Stomach (tissue), 9 donors: ENCODE results near the gene FFAR4. TPM values are rescaled to one million over a fixed set of nuclear protein-coding genes. Genes with fewer than 3 reads are reported as not detected.

Experiments
- DNase-seq, 2 donors: peaks; one replicate each; pipeline versions ENCODE4 v3.0.0 to v3.0.0-alpha.2; 2013 to 2019
- H3K27ac ChIP-seq, 5 donors: fragments of 200-600 bp in 4 of 5; sonication (generic) in 4 of 5; one replicate each; pipeline ENCODE4 v1.5.1; 2013 to 2019; ENCODE audit warnings: mild to moderate bottlenecking in 1 of 5, moderate library complexity in 1 of 5
- H3K27me3 ChIP-seq, 3 donors: fragments of 200-600 bp; sonication (generic); one replicate each; pipeline ENCODE4 v1.5.1; 2017 to 2019; ENCODE audit warnings: mixed run types in 1 of 3
- H3K36me3 ChIP-seq, 4 donors: fragments of 200-600 bp; sonication (generic); 1 replicate in 3 of 4; 2 replicates in 1 of 4; pipeline ENCODE4 v1.5.1; 2016 to 2019
- H3K4me1 ChIP-seq, 4 donors: fragments of 200-600 bp; sonication (generic); one replicate each; pipeline ENCODE4 v1.5.1; 2016 to 2019
- H3K4me3 ChIP-seq, 4 donors: fragments of 200-600 bp; sonication (generic) in 3 of 4; one replicate each; pipeline ENCODE4 v1.5.1; 2016 to 2019; ENCODE audit warnings: mild to moderate bottlenecking in 1 of 4
- H3K9me3 ChIP-seq, 4 donors: fragments of 200-600 bp; sonication (generic); one replicate each; pipeline ENCODE4 v1.5.1; 2016 to 2019
- EP300 ChIP-seq: sonication (generic); formaldehyde crosslinking; IDR thresholded peaks from one replicate; pipeline ENCODE4 v1.6.1; 2017; ENCODE audit warnings: antibody characterized with exemption
- POLR2A ChIP-seq, 4 donors: fragments of 450-650 bp; IDR thresholded peaks; one replicate each; pipeline ENCODE4 v1.6.1; 2016; ENCODE audit warnings: antibody characterized with exemption in 4 of 4, control low read depth in 2 of 4, mild to moderate bottlenecking in 1 of 4, moderate library complexity in 1 of 4
- POLR2AphosphoS5 ChIP-seq, 3 donors: sonication (generic); formaldehyde crosslinking; IDR thresholded peaks; one replicate each; pipeline ENCODE4 v1.6.1; 2016; ENCODE audit warnings: antibody characterized with exemption in 3 of 3
- WGBS, 5 donors: extraction: QIAGEN DNeasy Blood & Tissue Kit in 3 of 5; methylation state at CpG; one replicate each; pipeline versions ENCODE4 v1.1.5 to v1.1.7; 2013 to 2018; 5-methylcytosine and 5-hydroxymethylcytosine counted together
- intact Hi-C: fragments of 100-400 bp; cut with DNase I; formaldehyde crosslinking; loops from one replicate; pipeline ENCODE4 v1.15.1; 2023; ENCODE audit warnings: low total_unique reads
- polyA plus RNA-seq, 3 donors: library from polyadenylated mRNA; stranded (reverse); fragments of 200-250 nt; gene quantifications; one replicate each; pipeline ENCODE4 v1.2.3, GENCODE V29; 2013
- total RNA-seq, 5 donors: library from RNA; depleted of rRNA; stranded (reverse); fragments of >200 nt; gene quantifications; one replicate each; pipeline versions ENCODE4 v1.1.0 to v1.2.3, GENCODE V29; 2014 to 2016
- TF ChIP-seq, protein P1 (sequence below), 7 experiments: fragments of 450-650 bp in 4 of 7; fragments of 200-600 bp in 3 of 7; sonication (generic) in 3 of 7; IDR thresholded peaks; one replicate each; pipeline ENCODE4 v1.5.1; 2016 to 2019; ENCODE audit warnings: antibody characterized with exemption in 7 of 7, control low read depth in 2 of 7, mild to moderate bottlenecking in 1 of 7
- donor health status: healthy with polysubstance abuse.
- donor health status: Bipolar disorder and iron deficiency.
- donor health status: healthy.

Gene FFAR4
- total and polyA plus RNA-seq, 8 donors, result 0.08 to 2.0 (median 0.96) TPM; not detected in 4

DNA sequence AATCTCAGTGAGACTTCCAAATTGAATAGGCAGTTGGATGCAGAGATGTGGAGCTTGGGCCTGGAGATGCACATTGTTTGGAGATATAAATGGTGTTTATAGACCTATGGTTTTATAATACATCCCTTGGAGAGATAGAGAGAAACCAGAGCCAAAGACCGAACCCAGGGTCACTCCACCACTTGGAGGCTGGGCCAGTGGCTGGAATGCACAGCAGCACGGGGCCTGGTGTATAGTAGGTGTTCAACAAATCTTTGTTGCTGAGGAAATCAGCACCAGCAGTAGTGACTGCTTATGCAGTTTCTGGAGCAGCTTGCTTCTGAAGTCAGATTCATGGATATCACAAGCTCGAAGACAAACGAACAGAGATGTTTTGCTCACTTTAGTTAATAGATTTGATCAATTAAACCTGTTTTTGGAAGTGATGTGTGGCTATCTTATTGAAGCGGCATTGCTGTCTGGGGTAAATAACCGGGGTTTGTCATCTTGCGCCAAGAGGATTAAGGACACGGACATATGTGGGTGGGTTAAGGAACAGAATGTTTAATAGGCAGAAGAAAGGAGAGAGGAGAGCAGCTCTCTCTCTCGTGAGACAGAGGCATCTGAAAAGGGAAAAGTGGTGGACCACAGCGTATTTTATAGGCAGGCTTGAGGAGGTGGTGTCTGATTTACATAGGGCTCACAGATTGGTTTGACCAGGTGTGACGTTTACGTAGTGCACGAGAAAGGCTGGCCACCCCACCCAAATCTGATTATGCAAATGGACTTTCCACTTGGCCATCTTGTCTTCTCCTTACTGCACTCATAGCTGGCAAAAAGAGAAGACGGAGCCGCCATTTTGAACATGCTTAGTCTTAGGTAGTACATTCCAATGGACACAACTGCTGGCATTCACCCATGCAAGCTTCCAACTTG, 23.4 kb downstream of the FFAR4 start:
- intact Hi-C loops, result no loop called here
- 83 to 90% (median 88%) methylated on average over 15 of the region's 15 CpGs for WGBS, 5 donors

DNA sequence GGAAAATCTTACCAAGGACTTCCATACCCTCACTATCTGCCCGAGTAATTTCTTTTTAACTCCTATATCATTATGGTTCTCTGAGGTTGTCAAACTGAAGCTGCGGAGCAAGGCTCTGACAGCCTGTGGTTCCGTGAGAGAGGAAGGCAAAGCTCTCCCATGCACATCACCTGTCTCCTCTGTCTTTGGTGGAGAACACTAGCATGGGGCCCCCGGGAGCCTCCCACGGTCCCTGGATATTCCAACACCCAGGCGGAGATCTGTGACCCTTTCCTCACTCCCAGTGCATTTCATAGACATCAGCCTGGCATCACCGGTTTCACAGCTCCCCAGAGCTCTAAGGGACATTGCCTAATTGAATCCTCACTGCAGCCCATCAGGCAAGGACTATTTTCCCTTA, 24.2 kb downstream of the FFAR4 start:
- H3K27ac ChIP-seq, result no peak overlapping the region

More for the DNA sequence above, 23.4 kb downstream of the FFAR4 start:
- DNase-seq, result no peak
- H3K36me3 ChIP-seq, result no peaks in the 10 kb centered on the region
- H3K4me1 ChIP-seq, result peaks cover 0 to 7% (median 3%) of the 10 kb centered on the region in 4 donors
- H3K27ac ChIP-seq, result no peak overlapping the region
- TF ChIP-seq POLR2A (IDR thresholded peaks at IDR 0.05), result no peak
- no peak for TF ChIP-seq POLR2AphosphoS5 (IDR thresholded peaks at IDR 0.05)
- TF ChIP-seq, protein P1, sequence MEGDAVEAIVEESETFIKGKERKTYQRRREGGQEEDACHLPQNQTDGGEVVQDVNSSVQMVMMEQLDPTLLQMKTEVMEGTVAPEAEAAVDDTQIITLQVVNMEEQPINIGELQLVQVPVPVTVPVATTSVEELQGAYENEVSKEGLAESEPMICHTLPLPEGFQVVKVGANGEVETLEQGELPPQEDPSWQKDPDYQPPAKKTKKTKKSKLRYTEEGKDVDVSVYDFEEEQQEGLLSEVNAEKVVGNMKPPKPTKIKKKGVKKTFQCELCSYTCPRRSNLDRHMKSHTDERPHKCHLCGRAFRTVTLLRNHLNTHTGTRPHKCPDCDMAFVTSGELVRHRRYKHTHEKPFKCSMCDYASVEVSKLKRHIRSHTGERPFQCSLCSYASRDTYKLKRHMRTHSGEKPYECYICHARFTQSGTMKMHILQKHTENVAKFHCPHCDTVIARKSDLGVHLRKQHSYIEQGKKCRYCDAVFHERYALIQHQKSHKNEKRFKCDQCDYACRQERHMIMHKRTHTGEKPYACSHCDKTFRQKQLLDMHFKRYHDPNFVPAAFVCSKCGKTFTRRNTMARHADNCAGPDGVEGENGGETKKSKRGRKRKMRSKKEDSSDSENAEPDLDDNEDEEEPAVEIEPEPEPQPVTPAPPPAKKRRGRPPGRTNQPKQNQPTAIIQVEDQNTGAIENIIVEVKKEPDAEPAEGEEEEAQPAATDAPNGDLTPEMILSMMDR (IDR thresholded peaks at IDR 0.05), result no peak
- TF ChIP-seq EP300, result no peak
- H3K9me3 ChIP-seq, result no peaks in the 10 kb centered on the region
- peaks cover 0 to 5% (median 0%) of the 10 kb centered on the region in 3 donors for H3K27me3 ChIP-seq
- H3K4me3 ChIP-seq, result no peak overlapping the region

DNA sequence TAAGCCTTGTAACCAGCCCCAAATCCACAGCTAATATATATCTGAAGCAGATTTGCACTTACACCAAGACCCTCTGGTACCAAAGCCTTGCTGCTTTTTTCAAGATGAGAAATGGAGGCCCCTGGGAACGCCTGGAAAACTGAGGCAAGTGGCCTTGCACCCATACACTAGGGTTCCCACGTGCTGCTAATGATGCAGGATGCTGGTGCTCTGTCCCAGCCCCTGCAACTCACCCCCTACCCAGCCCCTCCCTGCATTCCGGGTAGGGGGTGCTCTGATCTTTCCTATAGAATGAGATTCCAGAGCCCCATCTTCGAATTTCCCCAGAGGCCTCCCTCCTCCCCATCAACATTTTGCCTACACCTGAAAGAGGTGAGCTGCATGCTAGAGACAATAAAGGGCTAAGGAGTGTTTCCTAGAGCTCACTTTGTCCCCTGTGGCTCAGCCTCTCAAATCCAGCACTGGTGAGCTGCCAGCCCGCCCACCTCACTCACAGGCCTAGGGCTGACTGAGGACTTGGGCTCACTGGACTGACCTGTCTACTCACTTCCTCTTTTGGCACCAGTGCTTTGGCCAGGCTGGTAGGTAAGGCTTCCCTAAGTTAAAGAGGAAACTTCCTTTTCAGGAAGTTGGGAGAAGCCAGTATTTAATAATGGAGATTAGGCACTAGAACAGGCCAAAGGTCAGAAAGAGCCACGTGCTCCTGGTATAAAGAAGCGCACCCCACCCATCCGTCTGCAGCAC, 24.8 kb downstream of the FFAR4 start:
- Histone ChIP-seq H3K27me3 (peaks cover 0 to 5% (median 0%) of the 10 kb centered on the region in 3 donors), H3K27ac (no peak overlapping the region), H3K9me3 (no peaks in the 10 kb centered on the region), H3K4me1 (peaks cover 0 to 7% (median 3%) of the 10 kb centered on the region in 4 donors), H3K4me3 (no peak overlapping the region), H3K36me3 (no peaks in the 10 kb centered on the region)
- WGBS, 5 donors, result 51 to 62% (median 55%) methylated on average over 8 of the region's 8 CpGs
- peak in 1 of 2 donors; percentile 51 for DNase-seq
- intact Hi-C loops, result no loop called here
- TF ChIP-seq EP300, result no peak
- TF ChIP-seq POLR2AphosphoS5 (IDR thresholded peaks at IDR 0.05), result peak in 2 of 3 donors; percentile 18 to 26

More for the DNA sequence above, 24.2 kb downstream of the FFAR4 start:
- intact Hi-C loops, result no loop called here
- no peak for TF ChIP-seq POLR2A (IDR thresholded peaks at IDR 0.05)
- TF ChIP-seq, protein P1 (IDR thresholded peaks at IDR 0.05), result no peak
- no peak for TF ChIP-seq POLR2AphosphoS5 (IDR thresholded peaks at IDR 0.05)
- no peak for TF ChIP-seq EP300
- no peak overlapping the region for H3K4me3 ChIP-seq
- H3K4me1 ChIP-seq, result peaks cover 0 to 7% (median 3%) of the 10 kb centered on the region in 4 donors
- peaks cover 0 to 5% (median 0%) of the 10 kb centered on the region in 3 donors for H3K27me3 ChIP-seq
- WGBS, 5 donors, result 91 to 96% (median 93%) methylated on average over 7 of the region's 7 CpGs
- no peaks in the 10 kb centered on the region for H3K9me3 ChIP-seq
- no peaks in the 10 kb centered on the region for H3K36me3 ChIP-seq
- no peak for DNase-seq

DNA sequence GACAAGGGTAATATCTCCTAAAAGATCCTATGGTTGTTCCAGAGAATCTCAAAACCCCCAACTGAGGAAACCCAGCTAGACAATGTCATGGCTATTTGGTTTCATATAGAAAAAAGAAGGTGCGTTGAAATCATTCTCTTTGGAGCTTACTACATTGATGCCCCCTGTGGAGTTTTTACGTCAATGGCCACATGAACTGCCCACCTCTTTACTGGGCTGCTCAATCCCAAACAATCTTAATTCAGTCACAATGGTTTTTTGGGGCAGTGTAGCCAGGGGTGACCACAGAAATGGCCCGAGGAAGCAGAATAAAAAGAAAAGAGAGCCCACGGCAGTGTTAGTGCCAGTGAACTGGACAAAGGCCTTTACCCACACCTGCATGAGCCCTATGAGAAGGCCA, 26.8 kb downstream of the FFAR4 start:
- Histone ChIP-seq H3K27ac (no peak overlapping the region), H3K27me3 (peaks cover 0 to 5% (median 0%) of the 10 kb centered on the region in 3 donors), H3K4me3 (no peak overlapping the region), H3K9me3 (no peaks in the 10 kb centered on the region), H3K36me3 (no peaks in the 10 kb centered on the region), H3K4me1 (peaks cover 0 to 7% (median 3%) of the 10 kb centered on the region in 4 donors)
- DNase-seq, result no peak
- intact Hi-C loops, result no loop called here
- WGBS, 5 donors, result 90 to 97% (median 93%) methylated on average over 4 of the region's 4 CpGs
- TF ChIP-seq POLR2AphosphoS5 (IDR thresholded peaks at IDR 0.05) (no peak), EP300 (no peak), POLR2A (IDR thresholded peaks at IDR 0.05) (no peak)
- TF ChIP-seq, protein P1 (IDR thresholded peaks at IDR 0.05), result no peak
